Activated CD4-positive, CD25-positive, alpha-beta regulatory T cell treated with anti-CD3 and anti-CD28 coated beads, Interleukin-2, amount 50 U/mL, for 24 hours (primary cell): ENCODE measurements around the gene CRYGD.
A peak's percentile ranks its signal among the peaks of the same experiment; 100 is the strongest.
"Not testable (repeated sequence)": the region's sequence is repeated elsewhere in the genome, so short reads cannot be mapped to it uniquely, and the experiment has no call there.

ENCODE experiments used
- ATAC-seq, 2 donors: fragments of 150-1000 bp; cut with Tn5 transposase; one replicate each; pipeline ENCODE4 v1.10.0; 2021; ENCODE audit warnings: mild to moderate bottlenecking in 1 of 2, moderate library complexity in 1 of 2

CRYGD gene

GRCh38 chr2:208129744-208130711 is 5.7 kb upstream of the CRYGD start, which contains the start of gene CRYGC:
TSS of gene CRYGC (minus strand) at chr2:208129828. CDS start at chr2:208129792, 36 bp downstream.
- ATAC-seq: no peak

- ATAC-seq: no peak
Observed at GRCh38 chr2:208128136-208128535, 3.8 kb upstream of the CRYGD start.

GRCh38 chr2:208127090-208127489 is 2.8 kb upstream of the CRYGD start:
- no peak for ATAC-seq

GRCh38 chr2:208125251-208125650 is 927 bp upstream of the CRYGD start:
- no peak for ATAC-seq

- no peak for ATAC-seq
Observed at GRCh38 chr2:208122248-208122647, 2.1 kb downstream of the CRYGD start.

- no peak for ATAC-seq
Observed at GRCh38 chr2:208118918-208119317, 5.4 kb downstream of the CRYGD start.

- ATAC-seq: not testable (repeated sequence)
Observed at GRCh38 chr2:208117390-208117789, 6.9 kb downstream of the CRYGD start.

- ATAC-seq: no peak
Observed at GRCh38 chr2:208112969-208113368, 11.4 kb downstream of the CRYGD start.

- ATAC-seq: not testable (repeated sequence)
Observed at GRCh38 chr2:208112273-208112745, 12.0 kb downstream of the CRYGD start.

- ATAC-seq: no peak
Observed at GRCh38 chr2:208103616-208104015, 20.7 kb downstream of the CRYGD start.

GRCh38 chr2:208101716-208102631 is 22.4 kb downstream of the CRYGD start:
- no peak for ATAC-seq

- peak in 1 of 2 donors; percentile 12 for ATAC-seq
Observed at GRCh38 chr2:208099682-208100470, 24.4 kb downstream of the CRYGD start.

GRCh38 chr2:208098701-208099100 is 25.6 kb downstream of the CRYGD start:
- not testable (repeated sequence) for ATAC-seq

- no peak for ATAC-seq
Observed at GRCh38 chr2:208098267-208098666, 26.1 kb downstream of the CRYGD start.

- no peak for ATAC-seq
Observed at GRCh38 chr2:208097801-208098200, 26.5 kb downstream of the CRYGD start.

- no peak for ATAC-seq
Observed at GRCh38 chr2:208097313-208097712, 27.0 kb downstream of the CRYGD start.

GRCh38 chr2:208096080-208096479 is 28.2 kb downstream of the CRYGD start:
- ATAC-seq: no peak

- ATAC-seq: no peak
Observed at GRCh38 chr2:208093128-208093527, 31.2 kb downstream of the CRYGD start.

- ATAC-seq: no peak
Observed at GRCh38 chr2:208092093-208092832, 32.1 kb downstream of the CRYGD start.

GRCh38 chr2:208090420-208090819 is 33.9 kb downstream of the CRYGD start:
- ATAC-seq: no peak

- ATAC-seq: no peak
Observed at GRCh38 chr2:208086029-208086428, 38.3 kb downstream of the CRYGD start.
